Measurements from ENCODE around the gene UNC5C.

Gene UNC5C

DNA sequence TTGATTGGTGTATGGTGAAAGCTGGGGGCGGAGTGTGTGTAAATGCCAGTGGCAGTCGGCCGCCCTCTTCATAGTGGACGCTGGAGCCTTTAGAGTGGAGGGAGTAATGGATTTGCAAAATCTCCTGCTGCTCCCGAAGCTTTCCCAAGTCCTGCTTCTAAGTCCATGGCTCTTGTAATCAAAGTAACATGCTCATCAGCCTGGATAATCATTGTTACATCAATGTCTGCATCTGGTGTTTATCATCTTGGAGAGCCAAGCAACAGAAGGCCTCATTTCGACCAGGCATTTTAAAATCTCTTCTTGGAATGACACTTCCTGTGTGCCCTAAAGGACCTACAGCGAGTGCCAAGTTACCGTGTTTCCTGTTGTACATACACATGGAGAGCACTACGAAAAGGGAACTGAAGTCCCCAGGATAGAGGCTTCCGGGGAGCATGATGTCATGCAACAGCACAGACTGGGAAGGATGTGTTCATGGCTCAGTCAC, 32.2 kb downstream of the UNC5C start:
- DNase-seq: no peak

DNA sequence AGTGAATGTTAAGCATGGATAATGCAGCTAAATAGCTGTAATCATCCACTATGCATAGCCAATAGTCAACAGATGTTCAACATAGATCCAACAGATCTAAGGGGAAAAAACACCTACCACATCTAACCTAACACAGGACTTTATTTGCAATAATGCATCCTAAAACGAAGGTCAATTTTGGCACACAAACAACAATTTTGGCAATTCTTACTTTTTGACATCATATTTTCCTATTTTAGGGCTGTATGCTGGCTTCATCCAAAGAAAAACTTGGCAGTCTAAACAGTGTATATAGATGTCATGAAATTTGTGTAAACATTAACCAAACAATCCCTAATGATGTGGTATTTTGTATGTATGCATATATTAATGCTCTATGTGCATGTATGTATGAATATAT, 33.2 kb downstream of the UNC5C start:
- DNase-seq: no peak

DNA sequence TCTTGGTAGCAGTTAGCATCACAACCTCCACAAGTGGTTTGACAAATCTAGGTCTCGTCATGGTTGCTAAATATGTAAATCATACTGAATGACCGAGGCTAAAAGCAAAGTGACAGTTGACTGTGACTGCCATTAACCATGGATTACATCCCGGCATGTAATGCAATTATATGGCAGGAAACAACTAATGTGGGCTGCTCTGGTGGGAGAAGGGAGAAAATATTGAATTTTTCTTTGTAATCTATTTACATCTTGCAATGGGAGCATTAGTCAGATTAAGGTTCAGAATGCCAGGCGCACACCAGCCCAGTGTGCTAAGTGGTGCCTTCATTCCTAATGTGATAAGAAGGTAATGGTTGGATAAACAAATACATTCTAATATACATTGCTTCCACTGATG, 35.8 kb downstream of the UNC5C start:
- no peak for DNase-seq

DNA sequence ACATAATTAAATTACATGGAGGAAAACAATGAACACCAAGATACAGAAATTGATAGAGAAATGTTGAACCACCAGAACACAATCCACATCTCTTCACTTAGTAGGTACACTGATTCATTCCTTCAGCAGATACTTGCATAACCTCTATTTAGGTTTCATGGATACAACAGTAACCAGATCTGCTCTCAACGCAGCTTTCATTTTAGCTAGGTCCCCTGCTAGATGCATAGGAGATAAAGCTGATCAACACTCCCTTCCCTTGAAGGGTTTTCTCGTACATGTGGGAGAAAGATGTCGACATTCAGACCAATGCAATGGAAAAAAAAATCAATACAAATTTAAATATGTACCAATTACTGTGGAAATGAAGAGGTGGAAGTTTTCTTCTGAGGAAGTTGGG, 37.3 kb downstream of the UNC5C start:
- no peak for DNase-seq

DNA sequence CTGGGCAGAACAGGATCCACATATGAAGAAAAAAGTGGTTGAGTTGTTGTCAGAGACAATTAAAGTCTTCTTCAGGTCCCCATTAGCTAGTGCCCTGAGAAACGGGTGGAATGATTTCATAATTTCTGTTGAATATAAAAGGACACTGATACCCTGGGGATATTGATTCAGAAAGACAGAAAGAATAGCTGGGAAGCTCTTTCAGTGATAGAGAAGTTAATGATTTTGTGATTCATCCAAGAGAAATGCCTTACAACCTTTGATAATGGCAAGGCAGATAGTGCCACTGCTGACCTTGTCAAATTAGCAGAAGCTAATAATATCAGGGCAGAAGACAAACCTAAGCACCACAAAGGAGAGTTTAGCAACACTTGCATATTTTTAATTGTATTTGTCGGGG, 37.9 kb downstream of the UNC5C start:
- DNase-seq: no peak

DNA sequence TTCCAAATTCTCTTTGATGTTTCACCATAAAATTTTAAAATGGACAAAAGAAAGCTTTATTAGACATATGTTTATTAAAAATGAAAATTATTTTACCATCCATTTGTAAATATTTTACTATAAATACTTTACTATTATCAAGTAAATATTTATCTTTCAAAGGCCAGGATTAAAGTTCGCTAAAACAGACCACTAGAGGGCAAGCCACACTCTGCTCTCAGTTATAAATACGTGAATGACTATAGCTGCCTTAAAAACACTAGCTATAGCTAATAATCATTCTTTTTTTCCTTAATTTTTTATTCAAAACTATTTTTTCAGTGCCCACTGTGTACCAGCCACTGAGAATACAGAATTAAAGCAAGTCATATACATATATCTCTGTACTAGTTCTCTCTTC, 38.6 kb downstream of the UNC5C start:
- DNase-seq: no peak

GRCh38 chr4:95508421-95508820, 40.4 kb downstream of the UNC5C start:
- no peak for DNase-seq

- no peak for DNase-seq
These were observed 41.2 kb downstream of the UNC5C start for GRCh38 chr4:95507561-95507960.

- DNase-seq: no peak
These were observed 41.6 kb downstream of the UNC5C start for GRCh38 chr4:95507147-95507546.

DNA sequence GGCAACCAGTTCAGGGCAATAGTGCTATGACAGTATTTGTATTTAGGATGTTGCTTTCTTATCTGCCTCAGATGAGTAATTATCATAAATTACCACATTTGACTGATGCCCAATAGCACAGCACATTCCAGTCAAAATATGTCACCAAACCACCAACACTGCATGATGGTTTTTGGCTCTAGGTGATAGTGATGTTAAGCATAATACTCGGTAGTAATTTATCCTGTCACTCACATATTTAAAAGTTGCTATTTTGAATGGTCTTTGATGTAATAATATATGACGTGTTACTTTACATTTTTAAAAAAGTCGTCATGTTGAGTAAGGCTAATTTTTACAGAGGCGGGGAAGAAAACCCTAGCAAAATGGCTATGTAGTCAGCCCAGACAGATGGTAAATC, 42.5 kb downstream of the UNC5C start:
- no peak for DNase-seq

DNA sequence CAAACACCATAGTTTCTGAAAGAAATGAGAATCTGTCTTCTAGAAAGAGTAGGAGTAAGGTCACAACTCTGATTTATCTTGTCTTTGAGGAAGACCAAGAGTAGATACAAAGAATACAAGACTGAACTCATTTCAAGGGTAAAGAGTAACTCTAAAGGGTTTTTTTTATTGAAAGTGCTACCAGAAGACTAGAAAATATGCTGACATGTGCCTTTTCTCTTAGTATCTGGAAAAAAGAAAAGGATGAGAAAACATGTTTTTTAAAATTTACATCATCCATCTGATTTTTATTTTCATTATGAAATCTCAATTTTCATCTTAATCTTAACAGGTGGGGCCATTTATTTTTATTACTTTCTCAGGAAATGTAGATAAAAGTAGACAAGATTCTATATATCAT, 43.0 kb downstream of the UNC5C start:
- no peak for DNase-seq

DNA sequence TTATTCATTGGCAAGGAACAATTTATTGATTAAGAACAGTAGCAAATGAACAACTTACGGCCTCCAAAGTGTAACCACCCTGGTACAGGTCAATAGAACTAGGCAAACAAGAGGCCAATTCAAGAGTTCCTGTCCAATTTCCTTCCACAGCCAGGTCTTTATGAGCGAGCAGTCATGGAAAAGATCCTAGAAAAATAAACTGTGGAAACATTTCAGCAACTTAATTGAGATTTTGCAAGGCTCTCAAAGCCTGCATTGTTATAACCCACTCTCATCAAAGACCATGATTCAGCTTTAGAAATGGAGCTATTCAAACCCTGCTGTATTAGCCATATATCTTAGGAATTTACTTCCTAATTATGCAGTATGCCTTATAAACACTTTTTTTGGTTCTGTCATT, 43.6 kb downstream of the UNC5C start:
- DNase-seq: no peak

GRCh38 chr4:95504501-95504900, 44.3 kb downstream of the UNC5C start:
- no peak for DNase-seq

- no peak for DNase-seq
These were observed 48.4 kb downstream of the UNC5C start for GRCh38 chr4:95500361-95500760.

DNA sequence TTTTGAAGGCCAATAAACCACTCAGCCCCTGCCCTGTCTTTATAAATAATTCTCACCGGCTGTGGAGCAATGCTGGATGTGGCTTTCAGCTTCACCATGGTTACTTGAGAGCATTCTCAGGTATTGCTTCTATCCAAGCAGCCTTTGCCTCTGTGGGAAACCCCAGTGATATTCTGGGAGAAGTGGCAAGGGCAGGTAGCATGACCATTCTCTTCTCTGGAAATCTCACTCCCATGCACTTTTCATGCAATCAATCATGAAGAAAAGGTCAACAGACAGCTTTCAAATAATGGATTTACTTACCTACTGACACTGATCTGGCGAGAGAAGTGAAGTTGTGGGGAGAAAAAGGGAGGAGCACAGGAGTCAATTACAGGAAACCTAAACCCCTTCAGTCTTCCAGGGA, 49.5 kb downstream of the UNC5C start:
- DNase-seq: no peak

DNA sequence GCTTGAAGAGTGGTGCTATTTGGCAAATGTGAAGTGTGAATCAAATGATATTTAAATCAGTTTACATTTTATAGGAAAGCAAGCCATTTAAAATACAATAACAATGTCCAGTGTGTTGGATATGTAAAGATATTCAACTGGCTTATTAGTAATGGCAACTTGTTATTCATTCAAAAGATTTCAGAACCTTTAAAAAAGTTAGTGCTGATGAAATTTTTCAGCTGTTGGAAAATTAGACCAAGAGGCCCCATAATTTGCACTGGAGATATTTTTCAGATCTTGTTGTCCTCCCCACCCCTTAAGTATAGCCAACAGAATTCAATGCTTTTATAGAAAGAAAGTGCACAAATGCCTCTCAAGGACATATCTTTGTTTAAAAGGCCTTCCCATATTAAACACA, 54.6 kb downstream of the UNC5C start:
- DNase-seq: no peak

GRCh38 chr4:95478679-95479078, 70.1 kb downstream of the UNC5C start:
- DNase-seq: no peak

DNA sequence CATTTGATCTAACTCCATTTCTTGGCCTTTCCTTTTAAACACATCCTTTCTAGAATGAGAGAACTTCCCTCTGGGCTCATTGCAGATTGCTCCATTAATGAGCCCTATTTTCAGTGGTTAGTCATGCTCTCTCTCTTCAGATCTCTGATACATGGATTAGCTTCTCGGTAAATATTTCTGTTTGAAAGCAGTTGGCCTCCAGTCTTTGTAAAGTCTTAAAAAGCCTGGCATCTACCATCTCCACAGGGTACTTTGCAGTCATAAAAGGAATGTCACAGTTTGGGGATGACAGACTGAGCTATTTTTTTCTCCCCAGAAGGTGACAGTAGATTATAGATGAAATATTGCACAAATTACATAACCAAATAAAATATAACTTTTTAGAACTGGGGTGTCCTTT, 72.7 kb downstream of the UNC5C start:
- DNase-seq: no peak

DNA sequence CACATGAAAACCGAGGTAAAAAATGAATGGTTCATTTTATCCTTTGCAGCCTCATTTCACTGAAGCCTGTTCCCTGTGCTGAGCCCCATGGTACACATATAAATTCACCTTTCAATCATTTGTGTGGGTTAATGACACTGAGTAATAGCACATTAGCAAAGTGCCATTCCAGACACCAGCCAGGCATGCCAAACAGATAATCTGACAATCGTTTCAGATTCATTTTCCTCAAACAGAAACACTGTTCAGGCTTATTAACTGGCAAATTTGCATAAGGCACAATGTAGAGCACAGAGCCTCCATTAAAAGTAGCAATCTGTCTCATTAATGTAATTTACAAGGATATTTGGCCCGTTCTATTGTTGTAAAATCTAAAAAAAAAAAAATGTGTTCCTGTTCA, 76.2 kb downstream of the UNC5C start:
- no peak for DNase-seq

DNA sequence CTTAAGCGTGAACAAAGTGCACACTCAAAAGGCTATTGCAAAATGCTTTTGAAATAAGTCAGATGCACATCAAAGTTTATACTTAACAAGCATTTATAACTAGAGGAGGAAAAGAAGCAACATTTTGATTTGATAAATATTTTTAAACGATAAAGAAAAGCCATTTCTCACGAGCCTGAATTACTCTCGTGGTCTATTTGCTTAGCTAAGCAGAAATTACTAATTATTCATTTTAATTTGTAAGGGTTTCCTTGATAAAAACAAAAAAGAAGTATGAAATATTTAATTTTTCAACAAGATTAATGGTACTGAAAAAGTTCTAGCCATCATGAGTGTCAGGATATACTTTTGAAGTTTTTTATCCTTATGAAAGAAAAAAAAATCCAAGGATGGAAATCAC, 78.2 kb downstream of the UNC5C start:
- DNase-seq: no peak

GRCh38 chr4:95469617-95470016, 79.2 kb downstream of the UNC5C start:
- DNase-seq: no peak

- DNase-seq: no peak
These were observed 82.0 kb downstream of the UNC5C start for GRCh38 chr4:95466791-95467190.

GRCh38 chr4:95465010-95465409, 83.8 kb downstream of the UNC5C start:
- no peak for DNase-seq

GRCh38 chr4:95462921-95463320, 85.9 kb downstream of the UNC5C start:
- no peak for DNase-seq

- no peak for DNase-seq
These were observed 91.4 kb downstream of the UNC5C start for GRCh38 chr4:95457353-95457752.

DNA sequence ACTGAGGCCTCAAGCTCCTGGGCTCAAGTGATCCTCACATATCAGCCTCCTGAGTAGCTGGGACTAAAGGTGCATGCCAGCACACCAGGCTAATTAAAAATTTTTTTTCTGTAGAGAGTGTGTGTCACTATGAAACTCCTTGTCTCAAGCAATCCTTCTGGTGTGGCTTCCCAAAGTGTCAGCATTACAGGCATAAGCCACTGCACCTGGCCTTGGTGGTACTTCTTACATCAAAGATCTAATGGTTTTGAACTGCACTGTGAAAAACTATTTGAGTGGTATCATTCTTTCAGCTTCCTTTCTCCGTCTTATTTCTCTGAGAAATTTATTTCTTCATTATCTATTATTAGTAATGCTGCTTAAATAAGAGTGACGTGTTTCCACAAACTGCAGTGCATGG, 98.5 kb downstream of the UNC5C start:
- DNase-seq: no peak

Measured in stimulated activated CD4-positive, alpha-beta T cell treated with anti-CD3 and anti-CD28 coated beads, Interleukin-4, amount 100 ng/mL, for 24 hours (primary cell).